Upper lobe of right lung (tissue), 1 donor: ENCODE results near the gene SLC38A2. TPM values are rescaled to one million over a fixed set of nuclear protein-coding genes. Genes with fewer than 3 reads are reported as not detected.

Experiments used
- ATAC-seq: fragments of 200-7000 bp; cut with Tn5 transposase; one replicate; pipeline ENCODE4 v1.9.1; 2020; ENCODE audit warnings: mild to moderate bottlenecking, moderate library complexity
- DNase-seq: peaks from one replicate; pipeline ENCODE4 v3.0.0-alpha.2; 2020
- H3K27ac ChIP-seq: fragments of 200-600 bp; one replicate; pipeline ENCODE4 v1.8.0; 2022
- H3K27me3 ChIP-seq: fragments of 200-600 bp; one replicate; pipeline ENCODE4 v1.8.0; 2022; ENCODE audit warnings: mild to moderate bottlenecking
- H3K36me3 ChIP-seq: fragments of 200-600 bp; one replicate; pipeline ENCODE4 v1.8.0; 2022
- H3K4me1 ChIP-seq: fragments of 200-600 bp; one replicate; pipeline ENCODE4 v1.8.0; 2022
- H3K4me3 ChIP-seq: fragments of 200-600 bp; one replicate; pipeline ENCODE4 v1.8.0; 2022; ENCODE audit warnings: mild to moderate bottlenecking
- H3K9me3 ChIP-seq: fragments of 200-600 bp; one replicate; pipeline ENCODE4 v1.8.0; 2022
- CTCF ChIP-seq: fragments of 200-600 bp; IDR thresholded peaks from one replicate; pipeline ENCODE4 v1.8.0; 2022; ENCODE audit warnings: antibody characterized with exemption
- intact Hi-C: fragments of 100-400 bp; cut with DNase I; formaldehyde crosslinking; loops from one replicate; pipeline ENCODE4 v1.11.0; 2022
- long read RNA-seq: library from polyadenylated mRNA; unstranded; transcript quantifications from one replicate; pipeline ENCODE4 v2.0.0, GENCODE V29; 2021
- total RNA-seq: library from RNA; stranded (reverse); fragmentation: NEBNext Ultra II Directional; extraction: Animal tissue kit (Norgen Biotek cat#: 25700); gene quantifications from one replicate; pipeline ENCODE4 v1.2.1, GENCODE V29; 2021
- donor health status: DM: no; HTN: yes; CAD: no; lungs with severe emphysema.

The SLC38A2 gene
- 343 TPM for total RNA-seq
- long read RNA-seq, full-length matches to known transcripts = 143 of 194 reads
- long read RNA-seq, partial matches to known transcripts = 39 of 194 reads
- long read RNA-seq, other reads (novel, unspliced or antisense) = 12 of 194 reads

DNA sequence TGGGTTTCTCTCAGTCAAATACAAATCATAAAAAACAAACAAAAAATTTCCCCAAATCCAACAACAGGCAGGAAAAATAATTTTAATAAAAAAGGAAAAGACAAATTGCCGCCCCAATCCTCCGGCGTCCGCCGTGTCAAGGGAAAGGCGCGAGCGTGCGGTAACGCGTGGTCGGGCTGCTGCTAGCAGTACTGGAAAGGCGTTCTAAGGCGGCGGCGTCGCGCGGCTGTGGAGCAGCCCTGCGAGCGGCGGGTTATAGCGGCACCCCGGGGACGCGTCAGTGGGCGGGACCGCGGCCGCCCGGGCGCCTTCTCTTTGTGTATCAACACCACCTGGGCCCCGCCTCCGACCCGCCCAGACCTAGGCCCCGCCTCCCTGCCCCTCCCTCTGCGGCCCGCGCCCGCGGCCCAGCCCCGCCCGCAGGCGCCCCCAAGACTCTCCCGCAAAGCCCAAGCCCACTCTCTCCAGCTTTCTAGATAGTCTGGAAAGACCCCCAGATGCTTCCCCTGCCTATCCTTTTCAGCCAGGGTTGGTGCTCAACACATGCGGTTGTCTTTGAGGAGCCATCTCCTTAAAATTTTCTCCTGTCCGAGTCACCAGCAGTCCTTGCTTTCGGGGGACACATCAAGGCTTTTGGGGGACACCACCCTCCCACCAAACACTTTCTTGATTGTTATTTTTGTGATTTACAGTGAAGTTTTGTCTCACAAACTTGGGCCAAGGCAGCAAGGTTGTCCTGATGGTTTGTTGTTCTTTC lies at the start of gene SLC38A2:
Gene SLC38A2 (minus strand): TSS at position 230 of the 757 bp plus-strand sequence. CDS start 1,480 bp downstream, outside the sequence.
- H3K27ac ChIP-seq = peak within 1 kb of the TSS; percentile 98
- intact Hi-C loops = no loop called here
- peak; percentile 96 for ATAC-seq

GRCh38 chr12:46419675-46420074 lies 47.1 kb upstream of the SLC38A2 start:
- TF ChIP-seq CTCF = no peak

More for the DNA sequence above, at the start of gene SLC38A2:
- peak; percentile 99 for DNase-seq
- no peak for TF ChIP-seq CTCF
- peaks cover 35% of the 10 kb centered on the region for H3K36me3 ChIP-seq
- H3K9me3 ChIP-seq = no peaks in the 10 kb centered on the region
- no peaks in the 10 kb centered on the region for H3K27me3 ChIP-seq
- peak within 1 kb of the TSS; percentile 92 for H3K4me3 ChIP-seq
- H3K4me1 ChIP-seq = peaks cover 33% of the 10 kb centered on the region

GRCh38 chr12:46415552-46415951 lies 43.0 kb upstream of the SLC38A2 start:
- ATAC-seq = no peak

More at GRCh38 chr12:46419675-46420074, 47.1 kb upstream of the SLC38A2 start:
- Histone ChIP-seq H3K4me1 (no peaks in the 10 kb centered on the region), H3K27me3 (no peaks in the 10 kb centered on the region), H3K36me3 (no peaks in the 10 kb centered on the region), H3K27ac (no peak overlapping the region), H3K9me3 (no peaks in the 10 kb centered on the region), H3K4me3 (no peak overlapping the region)
- ATAC-seq (no peak), DNase-seq (no peak)
- intact Hi-C loops = no loop called here

GRCh38 chr12:46414591-46415268 lies 42.2 kb upstream of the SLC38A2 start:
- DNase-seq = no peak
- no peak overlapping the region for H3K4me3 ChIP-seq
- TF ChIP-seq CTCF = no peak
- no peaks in the 10 kb centered on the region for H3K27me3 ChIP-seq
- H3K9me3 ChIP-seq = no peaks in the 10 kb centered on the region
- ATAC-seq = no peak
- peaks cover 5% of the 10 kb centered on the region for H3K4me1 ChIP-seq
- intact Hi-C loops = no loop called here
- no peaks in the 10 kb centered on the region for H3K36me3 ChIP-seq
- no peak overlapping the region for H3K27ac ChIP-seq

More at GRCh38 chr12:46415552-46415951, 43.0 kb upstream of the SLC38A2 start:
- no peak for TF ChIP-seq CTCF
- H3K27me3 ChIP-seq = no peaks in the 10 kb centered on the region
- no peak overlapping the region for H3K4me3 ChIP-seq
- intact Hi-C loops = no loop called here
- no peaks in the 10 kb centered on the region for H3K36me3 ChIP-seq
- DNase-seq = no peak
- H3K4me1 ChIP-seq = peaks cover 2% of the 10 kb centered on the region
- H3K9me3 ChIP-seq = no peaks in the 10 kb centered on the region
- H3K27ac ChIP-seq = no peak overlapping the region

- Histone ChIP-seq H3K27ac (no peak overlapping the region), H3K36me3 (no peaks in the 10 kb centered on the region), H3K9me3 (no peaks in the 10 kb centered on the region), H3K4me3 (no peak overlapping the region), H3K4me1 (peaks cover 5% of the 10 kb centered on the region), H3K27me3 (no peaks in the 10 kb centered on the region)
- DNase-seq (no peak), ATAC-seq (no peak)
- no peak for TF ChIP-seq CTCF
- intact Hi-C loops = no loop called here
These were observed 40.8 kb upstream of the SLC38A2 start for GRCh38 chr12:46413368-46413767.
